Fibroblast of lung (primary cell): ENCODE results near the gene SLC25A24. TPM values are rescaled to one million over a fixed set of nuclear protein-coding genes. Genes with fewer than 3 reads are reported as not detected.
"Not testable (repeated sequence)": the region's sequence is repeated elsewhere in the genome, so short reads cannot be mapped to it uniquely, and the experiment has no call there.

Experiments
- DNase-seq, 2 donors: peaks; one replicate each; pipeline versions ENCODE4 v3.0.0 to v3.0.0-alpha.2; 2010; ENCODE audit warnings: low read depth in 2 of 2
- H2AFZ ChIP-seq: 2 replicates; pipeline ENCODE4 v1.5.1; 2012; ENCODE audit warnings: low read length, control low read depth, inconsistent platforms
- H3K27ac ChIP-seq: 2 replicates; pipeline ENCODE4 v1.5.1; 2011; ENCODE audit warnings: low read length, control low read depth; ENCODE audit not compliant: insufficient read depth
- H3K27me3 ChIP-seq: 2 replicates; pipeline ENCODE4 v1.5.1; 2011; ENCODE audit warnings: mild to moderate bottlenecking, low read length; ENCODE audit not compliant: control insufficient read depth, insufficient read depth
- H3K36me3 ChIP-seq: 2 replicates; pipeline ENCODE4 v1.5.1; 2011; ENCODE audit warnings: low read length; ENCODE audit not compliant: control insufficient read depth, insufficient read depth
- H3K4me1 ChIP-seq: 2 replicates; pipeline ENCODE4 v1.5.1; 2011; ENCODE audit warnings: low read length; ENCODE audit not compliant: control insufficient read depth, insufficient read depth; ENCODE audit errors: extremely low read depth
- H3K4me2 ChIP-seq: 2 replicates; pipeline ENCODE4 v1.5.1; 2011; ENCODE audit warnings: low read length, control low read depth; ENCODE audit not compliant: insufficient read depth; ENCODE audit errors: extremely low read depth
- H3K4me3 ChIP-seq, 4 experiments: fragments of 200-600 bp in 1 of 4; sonication (generic) in 1 of 4; replicated peaks in 1 of 4; 2 replicates each; pipeline ENCODE4 v1.5.1; 2011 to 2016; ENCODE audit warnings: low read length in 4 of 4, low read depth in 3 of 4, mild to moderate bottlenecking in 3 of 4, control low read depth in 2 of 4, inconsistent platforms in 1 of 4, mixed read lengths in 1 of 4; ENCODE audit not compliant: insufficient read depth in 1 of 4; ENCODE audit errors: control extremely low read depth in 1 of 4
- H3K79me2 ChIP-seq: 2 replicates; pipeline ENCODE4 v1.5.1; 2012; ENCODE audit warnings: mild to moderate bottlenecking, low read length, inconsistent platforms; ENCODE audit not compliant: control insufficient read depth, insufficient read depth
- H3K9ac ChIP-seq: 2 replicates; pipeline ENCODE4 v1.5.1; 2011; ENCODE audit warnings: mild to moderate bottlenecking, low read length, control low read depth; ENCODE audit not compliant: insufficient read depth
- H3K9me3 ChIP-seq: 2 replicates; pipeline ENCODE4 v1.5.1; 2012; ENCODE audit warnings: low read depth, low read length; ENCODE audit not compliant: control insufficient read depth, insufficient read depth
- H4K20me1 ChIP-seq: 2 replicates; pipeline ENCODE4 v1.5.1; 2011; ENCODE audit warnings: low read length; ENCODE audit not compliant: control insufficient read depth, insufficient read depth; ENCODE audit errors: extremely low read depth
- CTCF ChIP-seq, 2 donors: IDR thresholded peaks in 1 of 2; conservative IDR thresholded peaks in 1 of 2; 1 replicate in 1 of 2; 2 replicates in 1 of 2; pipeline ENCODE4 v1.5.1; 2011 to 2012; ENCODE audit warnings: low read length in 2 of 2, control low read depth in 1 of 2, inconsistent platforms in 1 of 2, low read depth in 1 of 2, mild to moderate bottlenecking in 1 of 2
- EZH2 ChIP-seq: IDR thresholded peaks from 2 replicates; pipeline ENCODE4 v1.5.1; 2012; ENCODE audit warnings: low read length, control low read depth, mild to moderate bottlenecking; ENCODE audit errors: missing control alignments
- polyA plus RNA-seq, 2 donors: library from polyadenylated mRNA; depleted of rRNA in 1 of 2; stranded (reverse) in 1 of 2; unstranded in 1 of 2; fragments of >200 nt; gene quantifications; 2 replicates each; pipeline ENCODE4 v1.2.1, GENCODE V29; 2011 to 2012; ENCODE audit warnings: missing spikeins in 1 of 2
- total RNA-seq: library from RNA; depleted of rRNA; stranded (reverse); fragments of >200 nt; gene quantifications from 2 replicates; pipeline ENCODE4 v1.2.1, GENCODE V29; 2014

SLC25A24 gene
- total and polyA plus RNA-seq, 2 donors (not counting 1 experiment from before 2014, with no cell fraction given) = 51.2 to 51.6 TPM

DNA sequence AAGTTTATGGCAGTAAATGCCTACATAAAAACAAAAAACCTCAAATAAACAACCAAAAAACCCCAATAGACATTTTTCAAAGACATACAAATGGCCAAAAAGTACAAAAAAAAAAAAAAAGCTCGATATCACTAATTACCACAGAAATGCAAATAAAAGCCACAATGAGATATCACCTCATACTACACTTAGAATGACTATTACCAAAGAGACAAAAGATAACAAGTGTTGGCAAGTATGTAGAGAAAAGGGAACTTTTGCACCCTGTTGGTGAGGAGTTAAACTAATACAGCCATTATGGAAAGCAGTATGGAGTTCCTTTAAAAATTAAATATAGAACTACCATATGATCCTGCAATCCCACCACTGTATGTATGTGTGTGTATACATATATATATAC is 21.1 kb downstream of the SLC25A24 start:
- H3K79me2 ChIP-seq = peaks cover 33% of the 10 kb centered on the region
- TF ChIP-seq CTCF (conservative IDR thresholded peaks at IDR 0.05 in 1 of 2, IDR thresholded peaks at IDR 0.05 in 1 of 2; ENCODE audit: low read depth in 1 of 2, low read length in 2 of 2) (no peak), EZH2 (no peak)
- no peak overlapping the region for H3K9ac ChIP-seq
- no peak overlapping the region for H3K4me2 ChIP-seq
- no peaks in the 10 kb centered on the region for H3K9me3 ChIP-seq
- no peak overlapping the region for H3K4me3 ChIP-seq
- DNase-seq = peak in 1 of 2 donors; percentile 40
- H3K27ac ChIP-seq = no peak overlapping the region
- peaks cover 1% of the 10 kb centered on the region for H3K36me3 ChIP-seq
- H3K4me1 ChIP-seq = no peaks in the 10 kb centered on the region
- H4K20me1 ChIP-seq = no peaks in the 10 kb centered on the region
- H3K27me3 ChIP-seq = no peaks in the 10 kb centered on the region
- H2AFZ ChIP-seq = no peak overlapping the region

GRCh38 chr1:108162409-108162808 is 37.7 kb downstream of the SLC25A24 start:
- H3K9me3 ChIP-seq, H3K36me3 ChIP-seq, H3K4me3 ChIP-seq, H3K9ac ChIP-seq, H4K20me1 ChIP-seq, H2AFZ ChIP-seq, H3K79me2 ChIP-seq, H3K4me2 ChIP-seq, H3K27me3 ChIP-seq, H3K4me1 ChIP-seq, DNase-seq, H3K27ac ChIP-seq: not testable (repeated sequence)

DNA sequence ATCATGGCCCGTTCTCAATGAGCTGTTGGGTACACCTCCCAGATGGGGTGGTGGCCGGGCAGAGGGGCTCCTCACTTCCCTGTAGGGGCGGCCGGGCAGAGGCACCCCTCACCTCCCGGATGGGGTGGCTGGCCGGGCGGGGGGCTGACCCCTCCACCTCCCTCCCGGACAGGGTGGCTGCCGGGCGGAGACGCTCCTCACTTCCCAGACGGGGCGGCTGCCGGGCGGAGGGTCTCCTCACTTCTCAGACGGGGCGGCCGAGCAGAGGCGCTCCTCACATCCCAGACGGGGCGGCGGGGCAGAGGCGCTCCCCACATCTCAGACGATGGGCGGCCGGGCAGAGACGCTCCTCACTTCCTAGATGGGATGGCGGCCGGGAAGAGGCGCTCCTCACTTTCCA is 40.2 kb downstream of the SLC25A24 start:
- H3K4me2 ChIP-seq, H3K79me2 ChIP-seq, H3K27me3 ChIP-seq, H3K4me1 ChIP-seq, H3K36me3 ChIP-seq, DNase-seq, H2AFZ ChIP-seq, H4K20me1 ChIP-seq, H3K4me3 ChIP-seq, H3K9me3 ChIP-seq, H3K9ac ChIP-seq, H3K27ac ChIP-seq: not testable (repeated sequence)

GRCh38 chr1:108158893-108159453 is 41.2 kb downstream of the SLC25A24 start:
- Histone ChIP-seq H3K9me3 (no peaks in the 10 kb centered on the region), H2AFZ (no peak overlapping the region), H3K27ac (no peak overlapping the region), H3K79me2 (no peaks in the 10 kb centered on the region), H3K36me3 (peaks cover 8% of the 10 kb centered on the region), H4K20me1 (no peaks in the 10 kb centered on the region), H3K9ac (no peak overlapping the region), H3K4me3 (no peak overlapping the region), H3K4me1 (no peaks in the 10 kb centered on the region), H3K27me3 (no peaks in the 10 kb centered on the region), H3K4me2 (no peak overlapping the region)
- no peak for DNase-seq
- TF ChIP-seq EZH2 (no peak), CTCF (conservative IDR thresholded peaks at IDR 0.05 in 1 of 2, IDR thresholded peaks at IDR 0.05 in 1 of 2; ENCODE audit: low read depth in 1 of 2, low read length in 2 of 2) (no peak)
